Inferior parietal cortex (tissue), 1 donor: ENCODE measurements around the gene CDC42BPA.
A peak's percentile ranks its signal among the peaks of the same experiment; 100 is the strongest.

Source experiments
- DNase-seq: peaks from one replicate; pipeline ENCODE4 v3.0.0-alpha.2; 2016; ENCODE audit errors: extremely low spot score

Gene CDC42BPA

DNA sequence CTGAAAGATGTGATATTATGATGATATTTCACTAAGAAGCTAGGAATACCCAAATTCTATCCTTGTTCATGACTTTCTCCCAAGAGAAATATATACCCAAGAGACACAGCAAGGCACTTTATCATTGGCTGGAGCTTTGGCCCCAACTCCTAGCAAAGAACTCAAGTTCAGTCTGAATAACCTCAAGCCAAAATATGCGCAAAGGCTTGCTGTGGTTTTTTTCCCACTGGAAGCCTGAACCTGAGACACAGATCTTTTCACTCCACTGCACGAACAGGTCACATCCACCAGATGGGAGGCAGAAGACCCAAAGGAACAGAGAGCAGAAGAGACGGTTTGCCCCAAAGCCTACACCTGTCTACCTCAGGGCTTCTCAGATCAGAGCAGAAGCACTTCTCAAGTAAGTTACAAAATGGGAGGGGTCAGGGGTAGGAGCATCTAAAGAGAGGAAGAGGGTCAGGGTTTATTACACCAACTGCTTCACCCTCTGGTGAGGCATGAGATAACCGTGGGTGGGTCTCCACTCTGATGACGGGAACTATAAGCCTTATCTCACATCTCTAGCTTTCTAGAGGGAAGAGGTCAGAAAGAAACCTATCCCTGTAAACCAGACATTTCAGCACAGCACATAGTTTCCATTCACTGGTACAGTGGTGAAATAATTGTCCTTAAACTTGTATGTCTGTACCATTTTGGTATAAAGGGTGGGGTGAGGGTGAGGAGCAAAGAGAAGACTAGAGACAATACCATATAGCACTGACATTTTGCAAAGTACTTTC is 17.1 kb upstream of the CDC42BPA start:
- DNase-seq: no peak

DNA sequence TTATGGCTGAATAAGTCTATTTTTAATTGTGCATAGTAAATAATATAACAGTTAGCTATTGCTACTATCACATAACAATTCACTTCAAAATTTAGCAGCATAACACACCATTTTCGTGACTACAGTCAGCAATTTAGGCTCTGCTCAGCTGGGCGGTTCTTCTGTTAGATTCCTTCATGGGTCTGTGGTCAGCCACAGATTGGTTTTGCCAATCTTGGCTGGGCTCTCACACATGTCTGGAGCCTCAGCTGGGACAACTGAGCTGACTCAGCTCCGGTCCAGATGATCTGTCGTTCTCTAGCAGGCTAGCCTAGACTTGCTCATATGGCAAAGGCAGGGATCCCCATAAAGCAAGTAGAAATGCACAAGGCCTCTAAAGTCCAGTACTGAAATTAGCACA is 15.1 kb upstream of the CDC42BPA start:
- DNase-seq: no peak

DNA sequence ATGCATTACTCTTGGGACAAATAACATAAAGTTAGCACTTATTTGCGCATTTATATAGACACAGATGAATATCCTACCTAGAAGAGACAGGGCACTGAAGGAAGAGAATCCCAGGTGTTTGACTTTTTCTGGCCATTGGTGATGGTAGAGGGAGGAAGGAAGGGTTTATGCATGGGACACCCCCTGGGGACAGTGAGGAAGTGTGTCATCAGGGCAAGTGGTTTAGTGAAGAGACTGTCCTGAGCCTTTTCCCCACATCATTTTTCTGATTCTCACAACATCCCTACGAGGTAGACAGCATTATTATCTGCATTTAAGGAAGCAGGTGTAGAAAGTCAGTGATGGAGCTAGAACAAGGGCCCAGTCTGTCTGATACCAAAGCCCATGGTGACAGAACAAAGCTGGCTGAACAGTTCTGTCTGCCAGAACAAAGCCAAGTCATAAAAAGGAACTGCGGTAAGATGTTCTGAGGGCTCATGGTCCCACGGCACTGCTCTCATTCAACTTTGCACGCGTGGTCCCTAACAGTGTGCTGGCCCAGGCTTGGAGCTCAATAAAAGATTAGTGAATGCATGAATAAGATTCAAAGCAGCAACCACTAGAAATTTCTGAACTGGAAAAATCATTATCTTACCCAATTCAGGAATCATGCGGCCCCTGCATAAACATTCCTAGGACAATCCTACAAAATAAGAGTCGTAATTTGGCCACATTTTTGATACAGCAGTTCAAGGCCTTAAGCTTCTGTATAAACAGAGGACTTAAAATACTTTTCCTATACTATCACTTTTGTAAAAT is 12.2 kb upstream of the CDC42BPA start:
- DNase-seq: no peak

- no peak for DNase-seq
Observed at GRCh38 chr1:227328405-227329019, 10.2 kb upstream of the CDC42BPA start.

DNA sequence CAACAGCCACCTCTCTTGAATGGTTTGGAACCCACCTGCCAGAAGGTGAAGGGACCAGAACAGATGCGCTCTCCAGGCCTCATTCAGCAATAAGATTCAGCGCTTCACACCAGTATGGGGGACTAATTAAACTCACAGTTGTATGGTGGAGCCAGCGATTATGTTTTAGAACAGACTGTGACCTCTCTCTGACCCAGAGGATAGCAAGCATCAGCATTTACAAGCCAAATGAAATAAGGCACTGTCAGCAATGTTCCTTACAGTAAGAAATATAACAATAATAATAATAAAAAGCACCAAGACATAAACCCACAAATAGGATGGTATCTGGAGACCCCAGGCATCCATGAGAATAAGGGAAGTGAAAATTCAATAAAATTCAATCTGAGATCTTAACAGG is 6.9 kb upstream of the CDC42BPA start:
- DNase-seq: no peak

DNA sequence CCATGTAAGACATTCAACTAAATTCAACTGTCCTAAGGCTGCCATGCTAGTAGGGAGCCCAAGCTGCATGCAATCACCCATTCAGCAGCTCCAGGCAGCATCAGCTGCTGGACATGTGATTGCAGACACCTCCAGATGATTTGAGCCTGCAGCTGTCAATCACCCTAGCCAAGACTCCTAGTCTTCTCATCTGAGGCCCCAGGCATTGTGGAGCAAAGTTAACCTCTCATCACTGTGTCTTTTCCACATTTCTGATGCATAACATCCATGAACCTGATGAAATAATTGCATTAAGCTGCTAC is 5.6 kb upstream of the CDC42BPA start:
- DNase-seq: no peak

GRCh38 chr1:227323171-227323966 is 5.1 kb upstream of the CDC42BPA start:
- no peak for DNase-seq

GRCh38 chr1:227322376-227322775 is 4.1 kb upstream of the CDC42BPA start:
- no peak for DNase-seq

DNA sequence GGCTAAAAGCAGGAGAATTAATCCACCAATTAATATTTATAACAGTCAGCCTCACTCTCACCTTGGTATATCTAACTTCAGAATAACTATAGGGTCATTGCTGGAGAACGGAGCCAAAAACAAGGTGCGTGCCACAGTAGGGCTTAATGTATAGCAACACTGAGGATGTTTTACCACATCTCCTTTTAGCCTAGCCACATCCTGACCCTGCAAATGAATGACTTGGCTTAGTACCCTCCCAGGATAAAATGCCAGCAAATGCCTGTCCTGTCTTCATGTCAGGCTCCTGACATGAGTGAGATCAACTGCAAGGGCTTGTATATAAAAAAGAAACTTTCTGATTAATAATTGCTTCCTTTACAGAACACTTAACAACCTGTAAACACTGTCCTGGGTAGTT is 2.7 kb upstream of the CDC42BPA start:
- DNase-seq: no peak

DNA sequence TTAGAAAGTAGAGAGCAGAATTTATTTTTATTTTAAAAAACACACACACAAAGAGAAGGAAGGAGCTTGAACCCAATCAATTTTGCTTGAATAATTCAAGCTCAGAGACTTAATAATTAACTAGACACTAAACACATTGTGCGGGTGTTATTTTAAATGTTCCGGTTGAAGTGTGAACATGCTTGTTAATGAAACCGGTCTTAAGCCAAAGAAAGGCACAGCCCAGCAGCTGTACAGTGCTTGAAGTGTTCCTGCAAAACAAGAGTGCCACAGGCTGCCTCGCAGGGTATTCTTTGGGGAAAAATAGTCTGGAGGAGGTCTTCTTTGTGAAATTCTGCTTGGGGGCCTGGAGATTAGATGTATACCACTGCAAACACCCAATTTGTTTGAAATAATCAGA is 2.2 kb upstream of the CDC42BPA start:
- DNase-seq: no peak

- DNase-seq: peak; percentile 73
Observed at GRCh38 chr1:227318853-227319607, 738 bp upstream of the CDC42BPA start.

GRCh38 chr1:227317523-227318015 is 723 bp downstream of the CDC42BPA start:
- DNase-seq: peak; percentile 74

- DNase-seq: no peak
Observed at GRCh38 chr1:227317011-227317451, 1.3 kb downstream of the CDC42BPA start.

- no peak for DNase-seq
Observed at GRCh38 chr1:227316456-227316855, 1.8 kb downstream of the CDC42BPA start.

DNA sequence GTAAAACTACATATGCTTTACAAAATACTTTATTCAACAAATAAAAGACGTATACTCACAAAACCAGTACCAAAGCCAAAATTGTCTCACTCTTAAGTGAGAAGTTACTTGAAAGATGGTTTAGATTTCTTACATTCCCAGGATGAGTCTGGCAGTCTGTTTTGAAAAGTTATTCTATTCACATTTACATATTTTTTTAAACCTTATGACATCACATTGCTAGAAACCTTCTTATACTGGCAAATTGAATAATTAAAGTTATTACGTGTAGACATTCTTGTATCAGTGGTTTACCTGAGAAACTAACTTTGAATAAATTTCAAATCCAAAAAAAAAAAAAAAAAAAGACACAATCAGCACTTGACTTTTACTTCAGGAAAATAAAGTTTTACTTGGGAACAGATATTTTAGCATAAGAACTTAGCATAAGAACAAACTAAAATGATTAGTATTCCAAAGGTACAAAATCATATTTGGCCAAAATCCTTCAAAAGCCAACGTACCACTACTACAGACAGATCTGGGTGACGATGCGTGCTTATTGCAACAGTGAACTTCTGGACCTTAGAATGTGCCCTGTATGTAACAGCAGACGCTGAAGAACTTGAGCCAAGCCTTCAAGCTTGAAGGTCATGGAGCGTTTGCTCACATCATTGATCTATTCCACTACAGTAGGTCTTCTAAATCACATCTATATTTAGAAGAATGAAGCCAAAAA is 2.5 kb downstream of the CDC42BPA start:
- DNase-seq: no peak

GRCh38 chr1:227314014-227314848 is 4.1 kb downstream of the CDC42BPA start:
- DNase-seq: no peak

DNA sequence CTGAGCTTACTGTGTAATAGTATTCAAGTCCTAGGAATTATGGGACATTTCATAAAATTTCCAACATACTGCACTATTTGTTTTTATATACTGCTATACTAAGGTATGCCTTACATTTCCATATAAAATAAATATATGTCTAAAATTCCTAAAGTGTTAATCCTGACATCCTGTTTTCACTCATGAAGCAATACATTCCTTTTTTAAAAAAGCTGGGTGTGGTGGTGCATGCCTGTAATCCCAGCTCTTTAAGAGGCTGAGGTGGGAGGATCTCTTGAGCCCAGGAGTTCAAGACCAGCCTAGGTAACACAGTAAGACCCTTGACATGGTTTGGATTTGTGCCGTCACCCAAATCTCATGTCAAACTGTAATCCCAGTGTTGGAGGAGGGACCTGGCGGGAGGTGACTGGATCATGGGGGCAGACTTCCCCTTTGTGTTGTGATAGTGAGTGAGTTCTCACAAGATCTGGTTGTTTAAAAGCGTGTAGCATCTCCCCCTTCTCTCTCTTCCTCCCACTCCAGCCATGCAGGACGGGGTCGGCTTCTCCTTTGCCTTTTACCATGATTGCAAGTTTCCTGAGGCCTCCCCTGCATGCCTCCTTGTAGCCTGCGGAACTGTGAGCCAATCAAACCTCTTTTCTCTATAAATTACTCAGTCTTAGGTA is 5.8 kb downstream of the CDC42BPA start:
- DNase-seq: no peak

GRCh38 chr1:227311389-227312001 is 6.8 kb downstream of the CDC42BPA start:
- DNase-seq: no peak
